Germinal center (tissue), 1 donor: ENCODE measurements around the gene GPR148.
"Not testable (repeated sequence)": the region's sequence is repeated elsewhere in the genome, so short reads cannot be mapped to it uniquely, and the experiment has no call there.

Source experiments
- DNase-seq: peaks from one replicate; pipeline ENCODE4 v3.0.0; 2012; ENCODE audit warnings: mixed read lengths, low spot score

Gene GPR148

GRCh38 chr2:130728549-130729316 is at the start of gene GPR148:
GPR148 (plus strand) TSS chr2:130729070; CDS start chr2:130729152, 82 bp downstream.
- no peak for DNase-seq

- DNase-seq: not testable (repeated sequence)
Observed at GRCh38 chr2:130692041-130692770, 36.7 kb upstream of the GPR148 start.

DNA sequence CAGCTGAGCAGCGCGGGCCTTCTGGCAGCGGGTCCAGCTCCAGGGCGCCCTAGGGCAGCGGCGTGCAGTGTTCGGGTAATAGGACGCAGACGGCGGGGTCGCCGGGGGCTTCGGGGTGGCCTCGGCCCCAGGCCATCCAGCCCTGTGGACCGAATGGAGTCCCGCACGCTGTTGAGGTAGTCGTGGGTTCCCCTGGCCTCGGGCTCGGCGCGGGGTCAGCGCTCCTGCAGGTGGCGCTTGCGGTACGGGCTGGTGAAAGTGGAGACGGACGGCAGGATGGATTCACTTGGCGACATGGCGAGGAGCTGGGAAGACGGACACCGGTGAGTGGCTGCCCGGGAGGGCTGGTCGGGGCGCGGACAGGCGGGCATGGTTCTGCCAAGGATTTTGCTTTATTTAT is 35.4 kb upstream of the GPR148 start:
- DNase-seq: not testable (repeated sequence)

GRCh38 chr2:130703250-130703649 is 25.6 kb upstream of the GPR148 start:
- not testable (repeated sequence) for DNase-seq

GRCh38 chr2:130714795-130715194 is 14.1 kb upstream of the GPR148 start:
- not testable (repeated sequence) for DNase-seq

- DNase-seq: no peak
Observed at GRCh38 chr2:130720036-130720435, 8.8 kb upstream of the GPR148 start.

GRCh38 chr2:130720528-130720927 is 8.3 kb upstream of the GPR148 start:
- DNase-seq: no peak

DNA sequence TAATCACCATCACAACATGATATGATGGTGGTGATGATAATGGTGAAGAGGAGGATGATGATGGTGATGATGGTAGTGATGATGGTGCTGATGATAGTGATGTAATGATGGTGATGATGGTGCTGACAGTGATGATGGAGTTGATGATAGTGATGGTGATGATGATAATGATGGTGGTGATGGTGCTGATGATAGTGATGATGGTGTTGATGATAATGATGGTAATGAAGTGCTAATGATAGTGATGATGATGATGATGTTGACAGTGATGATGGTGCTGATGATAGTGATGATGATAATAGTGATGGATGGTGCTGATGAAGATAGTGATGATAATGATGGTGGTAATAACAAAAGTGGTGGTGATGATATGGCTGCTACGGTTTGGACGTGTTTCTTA is 4.4 kb upstream of the GPR148 start:
- no peak for DNase-seq

DNA sequence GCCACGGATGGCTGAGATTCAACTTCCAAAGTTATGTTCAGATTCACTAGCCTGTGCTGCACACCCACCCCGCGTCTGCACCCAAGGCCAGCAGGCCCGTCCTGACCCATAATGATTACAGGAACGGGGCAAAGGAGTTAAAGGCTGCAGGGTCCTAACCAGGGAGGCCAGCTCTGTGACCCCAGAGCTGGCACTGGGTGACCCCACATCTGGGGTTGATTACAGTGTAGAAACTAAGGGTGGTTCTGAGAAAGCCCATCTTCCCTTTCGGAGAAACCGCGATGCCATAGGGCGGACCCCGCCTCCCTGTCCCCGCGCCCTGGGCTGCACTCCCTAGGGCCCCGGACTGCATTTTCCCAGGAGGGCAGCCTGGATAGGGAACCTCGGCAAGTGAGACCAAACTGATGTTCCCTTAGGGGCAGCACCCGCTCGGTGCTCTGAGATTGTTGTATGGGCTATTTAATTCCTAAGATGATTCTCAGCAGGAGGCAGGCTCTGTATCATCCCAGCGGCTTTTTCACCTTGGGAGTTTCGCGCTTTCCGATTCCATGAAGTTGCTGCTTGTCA is 2.2 kb upstream of the GPR148 start:
- no peak for DNase-seq

- DNase-seq: peak; percentile 63
Observed at GRCh38 chr2:130727286-130727924, 1.5 kb upstream of the GPR148 start.

DNA sequence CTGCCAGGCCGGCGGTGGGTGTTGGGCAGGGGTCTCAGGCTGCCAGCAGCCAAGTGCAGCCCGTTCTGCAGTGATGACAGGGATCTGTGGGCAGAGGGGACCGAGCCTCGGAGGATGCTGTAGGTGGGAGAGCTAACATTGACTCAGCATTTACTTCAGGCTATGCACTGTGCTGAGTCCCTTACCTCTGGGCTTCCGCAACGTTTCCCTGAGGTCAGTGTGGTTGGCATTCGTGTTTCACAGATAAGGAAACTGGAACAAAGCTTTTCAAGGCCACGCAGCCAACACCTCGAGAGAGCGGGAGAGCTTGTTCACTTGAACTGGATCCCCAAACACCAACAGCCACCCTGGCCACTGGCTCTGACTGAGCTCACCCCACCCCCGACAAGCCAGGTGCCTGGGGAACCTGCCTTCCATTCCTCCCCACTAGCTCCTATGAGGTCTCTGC is 839 bp upstream of the GPR148 start:
- no peak for DNase-seq

- DNase-seq: no peak
Observed at GRCh38 chr2:130729322-130730299, 741 bp downstream of the GPR148 start.

DNA sequence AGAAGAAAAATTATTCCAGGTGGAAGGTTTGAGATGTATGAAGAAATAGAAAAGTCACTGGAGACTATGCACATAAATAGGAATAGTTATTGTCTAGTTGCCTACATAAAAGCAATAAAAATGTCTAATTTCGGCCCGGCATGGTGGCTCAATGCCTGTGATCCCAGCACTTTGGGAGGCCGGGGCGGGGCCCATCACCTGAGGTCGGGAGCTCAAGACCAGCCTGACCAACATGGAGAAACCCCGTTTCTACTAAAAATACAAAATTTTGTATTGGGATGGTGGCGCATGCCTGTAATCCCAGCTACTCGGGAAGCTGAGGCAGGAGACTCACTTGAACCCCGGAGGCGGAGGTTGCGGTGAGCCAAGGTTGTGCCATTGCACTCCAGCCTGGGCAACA is 3.4 kb downstream of the GPR148 start:
- not testable (repeated sequence) for DNase-seq

DNA sequence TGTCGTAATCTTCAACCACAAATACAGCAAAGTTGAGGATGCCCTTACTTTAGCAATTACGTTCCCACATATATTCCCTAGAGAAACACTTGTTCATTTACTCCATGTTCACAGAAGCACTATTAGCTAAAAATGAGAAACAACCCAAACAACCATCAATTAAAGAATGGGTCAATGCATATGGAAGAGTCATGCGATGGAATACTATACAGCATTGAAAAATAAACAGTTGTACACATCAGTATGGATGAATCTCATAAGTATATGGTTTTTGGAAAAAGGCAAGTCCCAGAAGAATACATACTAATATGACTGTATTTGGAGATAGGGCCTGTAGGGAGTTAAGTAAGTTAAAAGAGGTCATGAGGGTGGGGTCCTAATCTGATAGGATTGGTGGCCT is 6.3 kb downstream of the GPR148 start:
- DNase-seq: no peak

DNA sequence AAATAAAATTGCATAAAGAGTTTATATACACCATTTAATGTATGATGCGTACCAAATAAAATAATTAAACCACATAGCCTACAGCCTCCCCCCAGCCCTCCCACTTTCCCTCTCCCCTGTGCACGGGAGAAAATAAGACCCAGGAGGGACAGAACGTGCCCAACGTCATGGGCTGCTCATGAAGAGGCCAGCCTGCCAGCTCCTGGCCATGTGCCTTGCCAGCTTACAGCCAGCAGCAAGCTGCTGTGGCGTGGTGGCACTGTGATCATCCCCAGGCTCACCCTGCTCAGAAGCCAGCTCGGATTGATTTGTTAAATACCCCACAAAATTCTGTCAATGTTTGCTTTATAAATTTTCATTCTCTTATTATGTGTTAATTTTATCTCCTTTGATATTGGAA is 7.6 kb downstream of the GPR148 start:
- DNase-seq: no peak

GRCh38 chr2:130737592-130737991 is 8.7 kb downstream of the GPR148 start:
- DNase-seq: no peak

DNA sequence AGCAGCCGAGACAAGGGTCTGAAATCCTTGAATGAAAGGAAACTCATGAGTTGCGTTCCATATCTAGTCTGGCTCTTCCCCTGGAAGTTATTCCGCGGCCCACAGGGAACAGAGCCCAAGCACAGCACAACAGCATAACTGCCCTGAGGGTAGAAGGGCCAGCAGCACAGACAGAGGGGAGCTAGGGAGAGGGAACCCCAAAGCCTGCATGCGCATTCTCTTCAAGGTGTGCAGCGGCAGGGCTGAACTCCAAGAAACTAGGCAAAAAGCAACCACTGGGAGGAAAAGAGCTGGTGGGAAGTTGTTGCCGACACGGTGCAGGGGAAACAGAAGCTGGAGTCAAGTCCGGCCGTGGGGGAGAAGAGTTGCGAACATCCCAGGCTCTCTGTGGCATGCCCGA is 11.8 kb downstream of the GPR148 start:
- DNase-seq: no peak

DNA sequence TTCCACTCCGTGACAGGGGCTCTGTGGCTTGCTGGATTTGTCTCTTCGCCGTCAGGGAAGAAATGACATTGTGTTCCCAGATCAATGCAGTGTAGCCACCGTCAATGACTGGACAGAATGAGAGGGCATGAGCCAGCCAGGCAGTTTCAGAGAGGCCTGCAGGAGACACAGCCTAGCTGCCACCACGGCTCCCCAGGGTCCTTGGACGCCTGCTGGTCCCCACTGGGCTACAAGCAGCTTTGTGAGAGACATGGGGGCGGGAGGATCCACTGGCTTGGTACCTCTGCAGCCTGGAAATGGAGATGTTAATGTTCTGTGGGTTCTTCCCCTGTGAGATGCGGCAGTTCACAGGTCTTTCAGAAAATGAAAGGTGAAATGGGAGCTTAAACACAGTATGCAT is 14.4 kb downstream of the GPR148 start:
- no peak for DNase-seq

GRCh38 chr2:130744287-130745117 is 15.6 kb downstream of the GPR148 start:
- DNase-seq: no peak

DNA sequence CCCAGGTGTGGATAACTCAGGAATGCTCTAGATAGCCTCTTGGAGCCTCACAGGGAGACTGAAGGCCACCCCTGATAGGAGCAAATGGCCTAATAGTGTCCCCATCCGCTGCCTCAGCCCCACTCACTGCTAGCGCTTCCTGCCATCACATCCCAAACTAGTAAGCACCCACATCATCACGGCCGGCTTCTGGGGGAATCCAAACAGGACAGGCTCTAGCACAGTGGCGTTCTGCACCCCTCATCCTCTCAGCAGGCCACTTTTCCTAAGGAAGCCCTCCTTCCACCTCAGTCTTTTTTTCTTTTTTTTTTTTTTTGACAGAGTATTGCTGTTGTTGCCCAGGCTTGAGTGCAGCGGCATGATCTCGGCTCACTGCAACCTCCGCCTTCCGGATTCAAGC is 20.2 kb downstream of the GPR148 start:
- no peak for DNase-seq
